NCI-H1436 (cell line): Measurements from ENCODE around the gene MYBPC2.
"Not testable (repeated sequence)": the region's sequence is repeated elsewhere in the genome, so short reads cannot be mapped to it uniquely, and the experiment has no call there.

Experiments used
- DNase-seq: peaks from one replicate; lab custom pipeline; 2025; lab: John Stamatoyannopoulos, UW

MYBPC2 gene

DNA sequence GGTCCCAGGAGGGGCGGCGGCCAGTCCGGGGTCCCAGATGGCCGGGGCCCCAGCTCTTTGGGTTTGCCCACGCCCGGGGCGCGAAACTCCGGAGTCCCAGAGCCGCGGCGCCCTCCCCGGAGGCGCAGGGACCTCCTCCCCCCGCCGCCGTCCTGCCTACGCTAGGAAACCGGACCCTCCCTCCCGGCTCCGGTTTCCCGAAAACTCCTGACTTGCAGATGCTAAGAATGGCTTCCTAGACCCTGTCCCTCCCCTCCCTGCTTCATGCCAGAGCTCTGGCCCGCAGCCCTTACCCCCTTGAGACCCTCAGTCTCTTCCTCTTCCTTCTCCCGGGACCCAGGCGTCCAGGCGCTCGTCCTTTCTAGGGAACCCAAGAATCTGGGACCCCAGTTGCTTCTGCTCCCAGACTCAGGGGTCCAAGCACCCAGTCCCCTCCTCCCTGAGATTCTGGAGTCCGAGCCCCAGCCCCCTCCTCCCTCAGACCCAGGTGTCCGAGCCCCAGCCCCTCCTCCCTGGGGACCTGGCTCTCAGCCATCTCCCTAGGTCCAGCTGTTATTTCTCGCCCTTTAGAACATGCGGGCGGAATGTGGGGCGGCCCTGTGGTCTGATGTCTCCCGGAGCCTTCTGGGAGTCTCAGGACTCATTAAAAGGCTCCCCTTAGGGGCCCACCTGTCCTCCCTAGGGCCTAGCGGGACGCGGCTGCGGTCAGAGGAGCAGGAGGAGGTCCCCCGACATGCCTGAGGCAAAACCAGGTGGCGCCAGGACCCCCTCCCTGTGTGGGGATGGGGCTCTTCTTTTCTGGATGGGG, at the start of gene MYBPC2:
Gene MYBPC2, plus strand, starts transcription at position 672 of the 808 bp plus-strand sequence. Its CDS starts 62 bp downstream, at position 734.
- DNase-seq = no peak

DNA sequence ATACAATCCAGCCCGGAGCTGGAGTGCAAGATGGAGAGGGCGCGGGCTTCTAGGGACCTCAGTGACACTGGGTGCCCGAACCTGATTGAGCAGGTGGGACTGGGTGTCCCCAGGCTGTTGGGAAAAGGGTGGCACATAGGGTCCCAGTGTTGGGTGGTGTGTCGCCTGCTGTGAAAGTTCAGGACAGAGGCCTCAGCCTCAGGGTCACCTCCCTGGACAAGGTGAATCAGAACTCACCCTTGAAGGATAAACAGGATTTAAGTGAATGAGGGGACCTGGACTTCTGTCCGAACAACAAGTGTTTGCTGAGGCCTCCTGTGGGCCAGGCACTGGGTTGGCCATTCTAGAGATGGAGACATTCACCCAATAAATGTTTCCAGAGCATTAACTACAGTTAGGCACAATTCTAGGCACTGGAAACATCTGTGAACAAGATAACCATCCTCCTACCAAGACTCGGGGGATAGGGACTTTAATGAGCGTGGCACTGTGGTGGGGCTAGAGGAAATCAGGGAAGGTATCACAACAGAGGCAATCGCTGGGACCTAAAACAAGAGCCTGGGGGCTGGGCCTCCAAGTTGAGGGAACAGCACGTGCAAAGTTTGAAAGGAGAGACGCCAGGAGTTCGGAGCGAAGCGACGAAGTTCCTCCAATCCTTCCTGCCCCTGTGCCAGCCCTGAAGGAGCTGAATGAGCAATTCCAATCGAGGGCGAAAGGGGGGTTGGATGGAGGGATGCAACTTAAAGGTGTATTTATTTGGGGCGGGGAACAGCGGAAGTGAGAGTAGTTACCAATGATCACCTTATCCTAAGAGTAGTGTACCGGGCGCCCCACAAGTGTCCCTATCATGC, 49.5 kb upstream of the MYBPC2 start:
- no peak for DNase-seq

DNA sequence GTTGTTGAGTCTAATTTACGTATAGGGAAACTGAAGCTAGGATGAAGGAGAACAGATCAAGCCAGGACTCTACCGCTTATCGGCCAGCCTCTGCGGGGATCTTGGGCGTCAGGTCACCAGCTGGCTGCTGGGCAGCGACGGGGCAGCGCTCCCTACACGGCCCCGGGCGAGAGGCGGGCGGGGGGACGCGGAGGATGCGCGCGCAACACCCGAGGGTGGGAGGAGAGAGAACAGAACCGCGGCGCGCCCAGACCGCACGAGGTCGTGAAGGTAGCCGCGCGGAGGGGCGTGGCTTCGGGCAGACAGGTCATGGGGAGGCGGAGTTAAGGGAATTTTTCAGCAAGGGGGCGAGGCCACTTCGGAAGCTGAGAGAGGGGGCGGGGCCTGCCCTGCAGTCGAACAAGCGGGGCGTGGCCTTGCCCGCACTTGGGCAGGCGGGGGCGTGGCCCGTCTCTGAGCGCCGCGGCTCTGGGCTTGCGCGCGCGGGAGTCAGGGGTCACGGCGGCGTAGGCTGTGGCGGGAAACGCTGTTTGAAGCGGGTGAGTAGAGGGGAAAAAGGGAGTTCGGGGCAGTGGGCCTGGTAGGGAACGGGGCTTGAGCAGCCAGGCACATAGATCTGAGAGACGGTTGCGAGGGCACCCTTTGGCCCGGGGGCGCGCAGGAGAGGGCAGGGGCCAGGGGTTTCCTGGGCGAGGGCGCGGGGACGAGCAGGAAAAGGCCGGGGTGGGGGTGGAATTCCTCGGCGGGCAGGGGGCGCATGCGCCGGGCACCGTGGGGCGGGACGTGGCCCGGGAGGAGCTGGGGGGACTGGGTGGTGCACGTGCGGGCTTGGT, 48.6 kb upstream of the MYBPC2 start, which contains the start of gene POLD1:
Gene POLD1, plus strand, starts transcription at position 496 of the 833 bp plus-strand sequence. CDS start 14,505 bp downstream, outside the sequence.
- DNase-seq = peak; percentile 100

DNA sequence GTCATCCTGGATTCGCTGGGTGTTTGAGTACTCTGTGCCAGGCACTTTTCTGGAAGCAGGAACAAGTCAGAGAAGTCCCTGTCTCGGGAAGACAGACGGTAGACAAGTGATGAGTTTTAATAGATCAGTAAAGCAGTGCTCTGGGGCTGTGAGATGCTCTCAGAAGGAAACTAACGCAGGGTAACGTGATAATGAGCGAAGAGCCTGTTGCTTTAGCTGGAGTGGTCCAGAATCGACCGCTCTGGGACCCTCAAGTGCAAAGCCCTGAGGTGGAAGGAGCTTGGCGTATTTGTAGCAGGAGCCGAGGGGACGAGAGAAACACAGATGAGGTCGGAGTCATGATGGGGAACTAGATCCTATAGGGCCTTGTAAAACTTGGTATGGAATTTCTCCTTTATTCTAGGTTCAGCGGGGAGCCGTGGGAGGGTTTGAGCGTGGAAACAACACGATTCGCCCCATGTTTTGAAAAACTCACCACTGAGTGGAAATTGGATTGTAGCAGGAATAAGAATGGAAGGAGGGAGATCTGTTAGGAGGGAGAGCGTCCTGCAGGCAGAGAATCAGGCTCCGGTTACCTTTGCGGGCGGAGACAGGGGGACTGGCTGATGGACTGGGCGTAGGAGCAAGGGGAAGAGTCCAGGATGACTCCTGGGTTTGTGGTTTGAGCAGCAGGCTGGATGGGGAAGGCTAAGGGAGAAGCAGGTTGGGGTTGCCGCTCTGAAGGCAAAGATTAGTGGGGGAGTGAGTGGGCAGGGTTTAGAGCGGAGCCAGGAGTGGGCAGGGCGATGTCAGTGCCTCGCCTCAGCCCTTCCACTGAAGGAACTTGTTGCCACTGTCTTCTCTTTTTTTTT, 47.8 kb upstream of the MYBPC2 start:
- DNase-seq = peak; percentile 43

DNA sequence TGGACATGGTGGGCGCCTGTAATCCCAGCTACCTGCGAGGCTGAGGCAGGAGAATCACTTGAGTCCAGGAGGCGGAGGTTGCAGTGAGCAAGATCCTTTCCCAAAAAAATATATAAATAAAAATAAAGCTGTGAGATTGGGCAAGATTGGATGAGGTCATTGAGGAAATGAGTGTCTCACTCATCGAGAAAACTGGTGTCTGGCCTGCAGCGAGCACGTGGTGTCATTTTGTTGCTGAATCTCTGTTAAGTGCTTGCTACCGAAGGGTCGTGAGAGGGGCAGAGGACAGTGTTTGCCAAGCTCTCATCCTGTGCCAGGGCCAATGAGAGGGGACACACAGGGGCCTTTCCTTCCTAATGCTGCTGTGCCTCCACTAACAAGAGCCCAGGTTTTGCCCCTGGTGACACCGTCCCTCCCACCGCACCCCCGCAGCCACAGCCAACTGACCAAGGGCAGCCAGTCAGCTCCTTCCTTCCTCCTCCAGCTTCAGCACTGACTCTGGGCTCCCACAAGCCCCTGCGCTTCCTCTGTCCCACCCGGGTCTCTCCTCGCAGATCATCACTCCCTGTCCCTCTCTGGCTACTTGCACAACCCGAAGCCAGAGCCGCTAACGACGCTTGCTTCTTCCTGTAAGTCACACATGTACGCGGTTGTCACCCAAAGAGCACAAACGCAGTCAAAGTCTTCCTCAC, 45.4 kb upstream of the MYBPC2 start:
- no peak for DNase-seq

DNA sequence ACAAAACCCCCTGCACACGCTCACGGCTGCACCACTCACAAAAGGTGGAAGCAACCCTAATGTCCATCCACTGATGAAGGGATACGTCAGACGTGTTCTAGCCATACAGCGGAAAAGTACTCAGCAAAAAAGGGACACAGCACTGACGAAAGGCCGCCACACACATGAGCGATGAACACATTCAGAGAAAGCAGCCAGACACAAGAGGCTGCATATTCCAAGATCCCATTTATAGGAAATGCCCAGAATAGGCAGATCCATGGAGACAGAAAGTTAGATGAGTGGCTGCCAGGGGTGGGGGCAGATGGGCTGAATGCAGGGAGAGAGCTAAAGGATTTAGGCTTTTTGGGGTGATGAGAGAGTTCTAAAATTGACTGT, 44.8 kb upstream of the MYBPC2 start:
- no peak for DNase-seq

DNA sequence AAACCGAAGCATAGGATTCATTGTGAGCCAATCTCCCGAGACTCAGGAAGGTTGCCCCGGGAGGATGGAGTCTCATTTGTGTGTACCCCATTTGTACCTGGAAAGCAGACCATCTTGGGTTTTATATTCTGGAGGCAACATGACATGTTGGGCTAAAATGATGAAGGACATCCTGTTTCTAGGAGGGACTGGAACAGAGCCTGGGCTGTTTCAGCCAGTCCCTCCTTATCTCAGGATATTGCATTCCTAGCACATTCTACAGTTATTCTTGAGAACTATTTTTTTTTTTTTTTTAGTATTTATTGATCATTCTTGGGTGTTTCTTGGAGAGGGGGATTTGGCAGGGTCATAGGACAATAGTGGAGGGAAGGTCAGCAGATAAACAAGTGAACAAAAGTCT, 42.4 kb upstream of the MYBPC2 start:
- not testable (repeated sequence) for DNase-seq

DNA sequence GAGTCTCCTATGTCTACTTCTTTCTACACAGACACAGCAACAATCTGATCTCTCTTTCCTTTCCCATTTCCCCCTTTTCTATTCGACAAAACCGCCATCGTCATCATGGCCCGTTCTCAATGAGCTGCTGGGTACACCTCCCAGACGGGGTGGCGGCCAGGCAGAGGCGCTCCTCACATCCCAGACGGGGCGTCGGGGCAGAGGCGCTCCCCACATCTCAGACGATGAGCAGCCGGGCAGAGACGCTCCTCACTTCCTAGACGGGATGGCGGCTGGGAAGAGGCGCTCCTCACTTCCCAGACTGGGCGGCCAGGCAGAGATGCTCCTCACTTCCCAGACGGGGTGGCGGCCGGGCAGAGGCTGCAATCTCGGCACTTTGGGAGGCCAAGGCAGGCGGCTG, 41.7 kb upstream of the MYBPC2 start:
- DNase-seq = not testable (repeated sequence)

DNA sequence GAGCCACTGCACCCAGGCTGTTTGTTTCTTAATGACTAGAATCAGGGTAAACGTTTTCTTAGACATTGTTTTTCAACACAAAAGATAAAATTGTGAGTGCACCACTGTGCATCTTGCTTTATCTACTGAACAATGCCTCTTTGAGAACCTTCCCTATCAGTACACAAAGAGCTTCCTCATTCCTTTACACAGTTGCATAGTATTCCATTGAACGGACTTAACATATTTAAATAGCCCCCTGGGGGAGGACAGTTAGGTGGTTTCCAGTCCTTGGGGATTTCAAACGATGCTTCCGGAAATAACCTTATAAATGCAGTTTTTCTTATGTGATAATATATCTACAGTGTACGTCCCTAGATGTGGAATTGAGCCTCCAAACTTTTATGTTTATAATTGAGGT, 39.9 kb upstream of the MYBPC2 start:
- DNase-seq = no peak

DNA sequence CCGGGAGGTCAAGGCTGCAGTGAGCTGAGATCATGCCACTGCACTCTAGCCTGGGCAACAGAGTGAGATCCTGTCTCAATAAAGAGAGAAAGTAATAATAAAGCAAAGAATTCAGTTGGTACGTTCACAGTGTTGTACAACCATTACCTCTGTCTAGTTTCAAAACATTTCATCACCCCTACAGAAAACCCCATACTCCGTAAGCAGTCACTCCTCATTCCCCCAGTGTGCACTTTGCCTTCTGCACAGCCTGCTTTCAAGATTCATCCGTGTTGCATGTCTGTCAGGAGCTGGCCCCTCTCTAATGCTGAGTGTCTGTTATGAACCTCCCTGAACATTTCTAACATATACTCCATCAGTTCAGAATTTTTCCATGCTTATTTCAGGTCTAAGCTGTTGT, 39.1 kb upstream of the MYBPC2 start:
- no peak for DNase-seq

DNA sequence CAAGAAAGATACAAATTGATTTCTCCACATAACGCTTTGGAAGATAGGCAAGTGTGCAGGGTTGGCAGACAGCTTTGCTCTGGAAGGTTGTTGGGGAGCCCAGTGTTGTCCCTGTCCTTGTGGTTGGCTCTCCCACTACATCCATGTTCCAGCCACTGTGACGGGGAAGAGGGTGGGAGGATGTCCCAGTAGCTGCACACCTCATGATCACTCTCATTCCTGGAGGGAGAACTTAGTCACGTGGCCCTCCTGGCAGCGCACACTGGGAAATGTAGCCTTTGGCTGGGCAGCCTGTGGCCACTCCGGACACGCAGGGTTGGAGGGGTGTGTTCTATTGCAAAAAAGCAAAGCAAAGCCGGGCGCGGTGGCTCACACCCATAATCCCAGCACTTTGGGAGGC, 38.7 kb upstream of the MYBPC2 start:
- DNase-seq = no peak

DNA sequence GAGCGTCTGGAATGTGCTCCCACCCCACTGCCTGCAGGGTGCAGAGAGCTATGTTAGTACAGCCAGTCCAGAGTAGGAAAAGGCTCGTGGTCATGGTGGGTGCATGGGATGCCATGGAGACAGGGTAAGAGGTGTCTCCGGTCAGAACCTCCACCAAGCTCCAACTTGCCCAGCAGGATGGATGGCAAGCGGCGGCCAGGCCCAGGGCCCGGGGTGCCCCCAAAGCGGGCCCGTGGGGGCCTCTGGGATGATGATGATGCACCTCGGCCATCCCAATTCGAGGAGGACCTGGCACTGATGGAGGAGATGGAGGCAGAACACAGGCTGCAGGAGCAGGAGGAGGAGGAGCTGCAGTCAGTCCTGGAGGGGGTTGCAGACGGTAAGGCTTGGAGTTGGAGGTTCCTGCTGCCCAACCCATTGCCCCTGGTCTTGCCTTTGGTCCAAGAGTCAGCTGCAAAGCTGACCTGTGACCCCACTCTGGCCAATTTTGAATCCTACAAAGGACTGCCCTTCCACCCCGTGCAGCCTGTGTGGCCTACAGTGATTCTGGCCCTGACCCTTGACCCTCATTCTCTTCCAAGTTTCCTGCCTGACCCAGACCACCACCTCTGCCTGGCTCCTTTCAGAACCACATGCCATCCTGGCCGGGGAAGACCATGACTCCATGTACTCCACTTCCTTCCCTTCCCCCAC, 33.9 kb upstream of the MYBPC2 start:
- no peak for DNase-seq

DNA sequence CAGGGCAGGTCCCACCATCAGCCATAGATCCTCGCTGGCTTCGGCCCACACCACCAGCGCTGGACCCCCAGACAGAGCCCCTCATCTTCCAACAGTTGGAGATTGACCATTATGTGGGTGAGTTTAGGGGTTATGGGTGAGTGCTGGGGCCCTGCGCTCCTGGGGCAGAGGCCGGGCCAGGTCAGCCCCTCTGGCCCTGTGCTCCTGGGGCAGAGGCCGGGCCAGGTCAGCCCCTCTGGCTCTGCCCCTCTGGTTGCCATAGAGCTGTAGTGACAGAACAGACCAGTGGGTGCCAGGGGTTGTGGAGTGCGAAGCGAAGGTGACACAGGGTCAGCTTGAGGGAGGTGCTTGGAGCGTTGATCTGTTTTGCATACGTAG, 33.3 kb upstream of the MYBPC2 start:
- no peak for DNase-seq

DNA sequence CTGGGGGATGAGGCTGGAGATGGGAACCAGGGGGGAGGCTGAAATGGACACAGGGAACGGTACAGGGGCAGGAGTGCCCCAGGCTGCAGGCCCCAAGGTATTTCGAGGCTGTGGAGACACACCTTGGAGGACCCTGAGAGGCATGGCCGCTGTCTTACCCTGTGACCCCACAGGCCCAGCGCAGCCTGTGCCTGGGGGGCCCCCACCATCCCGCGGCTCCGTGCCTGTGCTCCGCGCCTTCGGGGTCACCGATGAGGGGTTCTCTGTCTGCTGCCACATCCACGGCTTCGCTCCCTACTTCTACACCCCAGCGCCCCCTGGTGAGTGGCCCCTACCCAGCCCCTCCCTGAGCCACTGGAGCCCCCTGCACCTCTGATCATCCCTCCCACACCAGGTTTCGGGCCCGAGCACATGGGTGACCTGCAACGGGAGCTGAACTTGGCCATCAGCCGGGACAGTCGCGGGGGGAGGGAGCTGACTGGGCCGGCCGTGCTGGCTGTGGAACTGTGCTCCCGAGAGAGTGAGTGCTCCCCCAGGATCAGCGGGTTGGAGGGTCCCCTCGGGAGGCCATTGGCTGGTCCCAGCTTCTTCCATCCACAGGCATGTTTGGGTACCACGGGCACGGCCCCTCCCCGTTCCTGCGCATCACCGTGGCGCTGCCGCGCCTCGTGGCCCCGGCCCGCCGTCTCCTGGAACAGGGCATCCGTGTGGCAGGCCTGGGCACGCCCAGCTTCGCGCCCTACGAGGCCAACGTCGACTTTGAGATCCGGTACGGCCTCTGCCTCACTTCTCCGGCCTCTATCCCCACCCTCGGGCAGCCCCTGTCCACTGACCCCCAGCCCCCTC, 30.9 kb upstream of the MYBPC2 start:
- DNase-seq = no peak

DNA sequence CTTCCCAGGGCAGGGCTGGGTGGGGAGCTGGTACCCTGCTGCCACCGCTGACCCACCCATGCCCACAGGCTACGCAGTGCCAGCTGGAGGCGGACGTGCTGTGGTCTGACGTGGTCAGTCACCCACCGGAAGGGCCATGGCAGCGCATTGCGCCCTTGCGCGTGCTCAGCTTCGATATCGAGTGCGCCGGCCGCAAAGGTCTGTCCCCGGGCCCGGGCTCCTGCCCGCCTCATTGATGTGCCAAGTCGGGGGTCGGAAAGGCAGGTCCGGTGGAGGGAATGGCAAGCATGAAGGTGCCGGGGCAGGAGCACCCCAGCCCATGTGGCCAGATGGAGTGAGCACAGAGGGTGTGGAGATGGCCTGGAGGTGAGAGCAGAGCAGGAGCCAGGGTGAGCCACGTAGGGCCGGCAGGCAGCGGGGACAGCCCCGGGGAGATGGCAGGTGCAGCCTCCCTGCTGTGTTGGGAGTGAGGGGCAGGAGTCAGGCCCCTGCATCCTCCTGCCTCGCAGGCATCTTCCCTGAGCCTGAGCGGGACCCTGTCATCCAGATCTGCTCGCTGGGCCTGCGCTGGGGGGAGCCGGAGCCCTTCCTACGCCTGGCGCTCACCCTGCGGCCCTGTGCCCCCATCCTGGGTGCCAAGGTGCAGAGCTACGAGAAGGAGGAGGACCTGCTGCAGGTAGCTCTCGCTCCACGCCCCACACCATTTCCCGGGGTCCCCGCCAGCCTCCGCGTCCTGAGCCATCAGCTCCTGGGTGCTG, 30.0 kb upstream of the MYBPC2 start:
- no peak for DNase-seq

DNA sequence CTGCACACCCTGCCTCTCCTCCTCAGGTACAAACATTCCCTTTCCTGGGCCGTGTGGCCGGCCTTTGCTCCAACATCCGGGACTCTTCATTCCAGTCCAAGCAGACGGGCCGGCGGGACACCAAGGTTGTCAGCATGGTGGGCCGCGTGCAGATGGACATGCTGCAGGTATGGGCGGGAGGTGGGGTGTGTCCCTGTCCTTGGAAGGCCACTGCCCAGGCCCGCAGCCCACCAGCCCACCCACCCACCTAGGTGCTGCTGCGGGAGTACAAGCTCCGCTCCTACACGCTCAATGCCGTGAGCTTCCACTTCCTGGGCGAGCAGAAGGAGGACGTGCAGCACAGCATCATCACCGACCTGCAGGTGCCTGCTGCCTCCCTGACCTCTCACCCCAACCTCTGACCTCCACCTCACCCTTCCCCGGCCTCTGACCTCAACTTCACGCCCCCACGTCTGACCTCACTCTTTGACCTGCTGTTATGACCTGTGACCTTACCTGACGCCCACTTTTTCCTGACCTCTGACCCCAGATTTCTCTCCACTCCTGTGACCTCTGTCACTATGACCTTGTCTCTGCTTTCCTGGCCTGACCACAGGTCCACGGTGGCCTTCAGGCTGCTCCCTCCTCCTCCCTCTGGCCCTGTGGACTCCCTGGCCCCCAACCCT, 26.4 kb upstream of the MYBPC2 start:
- DNase-seq = no peak

DNA sequence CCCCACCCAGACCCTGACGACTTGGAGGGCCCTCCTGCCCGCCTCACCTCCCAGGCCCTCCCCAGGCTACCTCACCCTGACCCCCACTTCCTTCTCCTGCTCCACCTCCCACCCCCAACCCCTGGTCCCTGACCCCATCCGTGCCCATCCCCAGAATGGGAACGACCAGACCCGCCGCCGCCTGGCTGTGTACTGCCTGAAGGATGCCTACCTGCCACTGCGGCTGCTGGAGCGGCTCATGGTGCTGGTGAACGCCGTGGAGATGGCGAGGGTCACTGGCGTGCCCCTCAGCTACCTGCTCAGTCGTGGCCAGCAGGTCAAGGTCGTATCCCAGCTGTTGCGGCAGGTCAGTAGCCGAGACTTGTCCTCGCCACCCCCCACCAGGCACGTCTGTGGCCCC, 25.9 kb upstream of the MYBPC2 start:
- DNase-seq = no peak

DNA sequence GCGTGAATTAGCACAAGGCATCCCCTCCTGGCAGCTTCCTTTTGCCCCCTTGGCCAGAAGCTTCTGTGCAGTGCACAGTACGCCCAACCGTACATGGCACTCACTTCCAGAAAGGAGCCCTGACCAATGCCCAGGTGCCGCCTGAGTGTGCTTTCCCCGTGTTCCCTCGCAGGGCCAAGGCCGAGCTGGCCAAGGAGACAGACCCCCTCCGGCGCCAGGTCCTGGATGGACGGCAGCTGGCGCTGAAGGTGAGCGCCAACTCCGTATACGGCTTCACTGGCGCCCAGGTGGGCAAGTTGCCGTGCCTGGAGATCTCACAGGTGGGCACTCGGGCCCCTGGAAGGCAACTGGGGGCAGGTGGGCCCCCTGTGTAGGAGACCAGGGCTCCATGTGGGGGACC, 23.3 kb upstream of the MYBPC2 start:
- no peak for DNase-seq
